DND-41 (cell line): ENCODE measurements around the gene PAMR1.

Experiments
- CTCF ChIP-seq: IDR thresholded peaks from 2 replicates; pipeline ENCODE4 v1.5.1; 2012; ENCODE audit warnings: borderline replicate concordance, low read length, moderate library complexity, mild to moderate bottlenecking; ENCODE audit not compliant: poor library complexity, severe bottlenecking; ENCODE audit errors: extremely low read depth
- EZH2 ChIP-seq: IDR thresholded peaks from 3 replicates; pipeline ENCODE4 v1.6.1; 2012; ENCODE audit warnings: borderline replicate concordance, low read depth, mild to moderate bottlenecking, moderate library complexity, low read length, inconsistent platforms; ENCODE audit not compliant: severe bottlenecking

- TF ChIP-seq CTCF, result peak; percentile 3
- no peak for TF ChIP-seq EZH2
Measured at GRCh38 chr11:35486446-35486845, 39.0 kb downstream of the PAMR1 start.
